ENCODE results near the gene DIPK1B.
"Not testable (repeated sequence)": the region's sequence is repeated elsewhere in the genome, so short reads cannot be mapped to it uniquely, and the experiment has no call there.

DNA sequence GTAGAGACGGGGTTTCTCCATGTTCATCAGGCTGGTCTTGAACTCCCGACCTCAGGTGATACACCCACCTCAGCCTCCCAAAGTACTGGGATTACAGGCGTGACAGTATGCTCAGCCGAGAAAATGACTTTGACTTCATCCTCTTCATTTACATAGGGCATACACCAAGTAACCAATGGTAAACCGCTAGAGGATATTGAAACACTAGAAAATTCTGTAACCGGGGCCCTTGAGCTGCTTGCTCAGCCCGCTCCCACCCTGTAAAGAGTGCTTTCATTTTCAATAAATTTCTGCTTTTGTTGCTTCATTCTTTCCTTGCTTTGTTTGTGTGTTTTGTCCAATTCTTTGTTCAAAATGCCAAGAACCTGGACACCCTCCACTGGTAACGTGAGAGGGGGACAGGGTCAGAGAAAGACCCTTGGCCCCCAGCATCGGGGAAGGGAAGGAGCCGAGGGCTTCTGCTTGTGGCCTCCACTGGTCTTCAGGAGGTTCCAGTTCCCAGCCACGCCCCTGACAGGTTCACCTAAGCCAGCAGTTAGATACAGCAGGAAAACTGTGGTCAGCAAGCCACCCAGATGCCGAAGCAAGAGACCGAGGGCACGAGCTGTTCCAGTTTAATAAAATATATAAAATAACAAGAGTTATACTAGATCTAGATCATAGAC lies 53.5 kb downstream of the DIPK1B start:
- TF ChIP-seq, protein P1, sequence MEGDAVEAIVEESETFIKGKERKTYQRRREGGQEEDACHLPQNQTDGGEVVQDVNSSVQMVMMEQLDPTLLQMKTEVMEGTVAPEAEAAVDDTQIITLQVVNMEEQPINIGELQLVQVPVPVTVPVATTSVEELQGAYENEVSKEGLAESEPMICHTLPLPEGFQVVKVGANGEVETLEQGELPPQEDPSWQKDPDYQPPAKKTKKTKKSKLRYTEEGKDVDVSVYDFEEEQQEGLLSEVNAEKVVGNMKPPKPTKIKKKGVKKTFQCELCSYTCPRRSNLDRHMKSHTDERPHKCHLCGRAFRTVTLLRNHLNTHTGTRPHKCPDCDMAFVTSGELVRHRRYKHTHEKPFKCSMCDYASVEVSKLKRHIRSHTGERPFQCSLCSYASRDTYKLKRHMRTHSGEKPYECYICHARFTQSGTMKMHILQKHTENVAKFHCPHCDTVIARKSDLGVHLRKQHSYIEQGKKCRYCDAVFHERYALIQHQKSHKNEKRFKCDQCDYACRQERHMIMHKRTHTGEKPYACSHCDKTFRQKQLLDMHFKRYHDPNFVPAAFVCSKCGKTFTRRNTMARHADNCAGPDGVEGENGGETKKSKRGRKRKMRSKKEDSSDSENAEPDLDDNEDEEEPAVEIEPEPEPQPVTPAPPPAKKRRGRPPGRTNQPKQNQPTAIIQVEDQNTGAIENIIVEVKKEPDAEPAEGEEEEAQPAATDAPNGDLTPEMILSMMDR (IDR thresholded peaks at IDR 0.05): not testable (repeated sequence)
- TF ChIP-seq POLR2A (IDR thresholded peaks at IDR 0.05): not testable (repeated sequence)

Measured in thyroid gland (tissue), 4 donors.